Ovary (tissue), 9 donors: ENCODE data around the gene ALOX5AP. TPM values are rescaled to one million over a fixed set of nuclear protein-coding genes. Genes with fewer than 3 reads are reported as not detected.

Experiments
- DNase-seq, 5 donors: peaks; one replicate each; pipeline ENCODE4 v3.0.0-alpha.2; 2019 to 2020
- H3K27ac ChIP-seq, 2 donors: fragments of 200-600 bp; one replicate each; pipeline versions ENCODE4 v1.5.1 to v1.8.0; 2019 to 2022
- H3K27me3 ChIP-seq: fragments of 200-600 bp; one replicate; pipeline ENCODE4 v1.8.0; 2022
- H3K36me3 ChIP-seq: fragments of 200-600 bp; sonication (generic); one replicate; pipeline ENCODE4 v1.5.1; 2019
- H3K4me1 ChIP-seq: one replicate; pipeline ENCODE4 v1.8.1; 2013; ENCODE audit warnings: mild to moderate bottlenecking, moderate library complexity; ENCODE audit not compliant: insufficient read depth
- H3K4me3 ChIP-seq: fragments of 200-600 bp; sonication (generic); one replicate; pipeline ENCODE4 v1.5.1; 2017
- H3K9me3 ChIP-seq, 2 donors: fragments of 200-600 bp in 1 of 2; sonication (generic) in 1 of 2; one replicate each; pipeline versions ENCODE4 v1.5.1 to v1.8.1; 2013 to 2019; ENCODE audit warnings: mild to moderate bottlenecking in 1 of 2, moderate library complexity in 1 of 2
- EP300 ChIP-seq: sonication (generic); formaldehyde crosslinking; IDR thresholded peaks from one replicate; pipeline ENCODE4 v1.6.1; 2017; ENCODE audit warnings: antibody characterized with exemption
- POLR2A ChIP-seq: fragments of 450-650 bp; IDR thresholded peaks from one replicate; pipeline ENCODE4 v1.6.1; 2017; ENCODE audit warnings: antibody characterized with exemption, mild to moderate bottlenecking, moderate library complexity
- WGBS, 3 donors: extraction: QIAGEN DNeasy Blood & Tissue Kit in 1 of 3; methylation state at CpG; one replicate each; pipeline versions ENCODE4 v1.1.5 to v1.1.7; 2013 to 2017; 5-methylcytosine and 5-hydroxymethylcytosine counted together
- intact Hi-C, 4 donors: fragments of 100-400 bp; cut with DNase I; formaldehyde crosslinking; loops; one replicate each; pipeline versions ENCODE4 v1.11.0 to v1.15.1; 2022 to 2023
- polyA plus RNA-seq, 2 donors: library from polyadenylated mRNA; stranded (reverse); fragments of 200-250 nt in 1 of 2; fragments of 350-450 nt in 1 of 2; fragmentation: Illumina TruSeq in 1 of 2; extraction: RNeasy Lipid Tissue Mini Kit (QIAGEN cat#74804) in 1 of 2; gene quantifications; one replicate each; pipeline ENCODE4 v1.2.3, GENCODE V29; 2013 to 2014
- total RNA-seq, 7 donors: library from RNA; depleted of rRNA in 2 of 7; stranded (reverse); fragments of >200 nt in 2 of 7; fragmentation: NEBNext Ultra II Directional in 3 of 7; extraction: Animal tissue kit (Norgen Biotek cat#: 25700) in 3 of 7; gene quantifications; one replicate each; pipeline versions ENCODE4 v1.1.0 to v1.2.4, GENCODE V29; 2016 to 2023
- TF ChIP-seq, protein P1 (sequence below), 3 donors: fragments of 450-650 bp in 2 of 3; fragments of 200-600 bp in 1 of 3; IDR thresholded peaks; one replicate each; pipeline versions ENCODE4 v1.5.1 to v1.8.0; 2016 to 2022; ENCODE audit warnings: antibody characterized with exemption in 3 of 3, mild to moderate bottlenecking in 1 of 3
- donor health status: DM: no; HTN: no; CAD: no; lungs with moderate emphysema.
- donor health status: DM: no; HTN: no; CAD: no.
- donor health status: Bipolar disorder and iron deficiency.
- donor health status: DM: yes; HTN: yes; CAD: no.
- donor health status: DM: no; HTN: no; CAD: no.
- donor health status: DM: yes; HTN: yes; CAD: no.

The ALOX5AP gene
- total and polyA plus RNA-seq, 9 donors = 3.3 to 41.6 (median 10.8) TPM

DNA sequence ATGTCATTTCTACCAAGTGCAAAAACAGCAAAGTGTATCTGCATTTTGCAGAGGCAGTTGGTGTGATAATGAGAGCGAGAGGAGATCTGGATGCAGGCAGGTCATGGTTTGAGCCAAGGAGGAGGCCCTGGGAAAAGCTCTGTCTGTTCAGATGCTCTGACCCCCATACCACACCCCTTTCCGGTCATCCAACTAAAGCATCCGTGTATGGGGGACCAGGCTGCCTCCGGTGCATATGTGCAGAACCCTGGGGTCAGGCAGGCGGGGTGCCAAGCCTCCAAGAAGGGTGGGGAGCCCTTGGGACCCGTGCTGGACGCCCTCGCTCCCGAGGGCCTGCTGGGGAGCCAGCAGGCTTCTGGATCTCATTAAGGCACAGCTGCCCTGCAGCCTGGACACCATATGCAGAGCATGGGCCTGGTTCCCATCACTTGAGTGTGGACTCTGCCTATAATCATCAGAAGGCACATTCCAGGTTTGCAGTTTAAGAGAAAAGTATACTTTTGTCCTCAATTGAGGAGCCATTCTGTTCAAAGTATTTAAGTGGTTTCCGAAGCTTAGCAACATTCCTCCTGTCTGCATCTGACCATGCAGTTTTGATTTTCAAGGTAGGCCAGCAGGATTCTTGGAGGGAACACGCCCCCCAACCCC lies 56.1 kb downstream of the ALOX5AP start:
- H3K4me1 ChIP-seq = peaks cover 2% of the 10 kb centered on the region
- no peak overlapping the region for H3K4me3 ChIP-seq
- H3K27me3 ChIP-seq = no peaks in the 10 kb centered on the region
- TF ChIP-seq EP300 (no peak), POLR2A (no peak)
- TF ChIP-seq, protein P1, sequence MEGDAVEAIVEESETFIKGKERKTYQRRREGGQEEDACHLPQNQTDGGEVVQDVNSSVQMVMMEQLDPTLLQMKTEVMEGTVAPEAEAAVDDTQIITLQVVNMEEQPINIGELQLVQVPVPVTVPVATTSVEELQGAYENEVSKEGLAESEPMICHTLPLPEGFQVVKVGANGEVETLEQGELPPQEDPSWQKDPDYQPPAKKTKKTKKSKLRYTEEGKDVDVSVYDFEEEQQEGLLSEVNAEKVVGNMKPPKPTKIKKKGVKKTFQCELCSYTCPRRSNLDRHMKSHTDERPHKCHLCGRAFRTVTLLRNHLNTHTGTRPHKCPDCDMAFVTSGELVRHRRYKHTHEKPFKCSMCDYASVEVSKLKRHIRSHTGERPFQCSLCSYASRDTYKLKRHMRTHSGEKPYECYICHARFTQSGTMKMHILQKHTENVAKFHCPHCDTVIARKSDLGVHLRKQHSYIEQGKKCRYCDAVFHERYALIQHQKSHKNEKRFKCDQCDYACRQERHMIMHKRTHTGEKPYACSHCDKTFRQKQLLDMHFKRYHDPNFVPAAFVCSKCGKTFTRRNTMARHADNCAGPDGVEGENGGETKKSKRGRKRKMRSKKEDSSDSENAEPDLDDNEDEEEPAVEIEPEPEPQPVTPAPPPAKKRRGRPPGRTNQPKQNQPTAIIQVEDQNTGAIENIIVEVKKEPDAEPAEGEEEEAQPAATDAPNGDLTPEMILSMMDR (IDR thresholded peaks at IDR 0.05) = no peak
- intact Hi-C loops = loop anchor here in 1 of 4 donors (10.0 kb wide), 1 partner anchor 243 kb away; no protein-coding TSS in a partner anchor
- 60 to 77% (median 72%) methylated on average over 11 of the region's 11 CpGs for WGBS, 3 donors
- no peak for DNase-seq
- H3K9me3 ChIP-seq = no peaks in the 10 kb centered on the region
- no peaks in the 10 kb centered on the region for H3K36me3 ChIP-seq
- H3K27ac ChIP-seq = no peak overlapping the region

DNA sequence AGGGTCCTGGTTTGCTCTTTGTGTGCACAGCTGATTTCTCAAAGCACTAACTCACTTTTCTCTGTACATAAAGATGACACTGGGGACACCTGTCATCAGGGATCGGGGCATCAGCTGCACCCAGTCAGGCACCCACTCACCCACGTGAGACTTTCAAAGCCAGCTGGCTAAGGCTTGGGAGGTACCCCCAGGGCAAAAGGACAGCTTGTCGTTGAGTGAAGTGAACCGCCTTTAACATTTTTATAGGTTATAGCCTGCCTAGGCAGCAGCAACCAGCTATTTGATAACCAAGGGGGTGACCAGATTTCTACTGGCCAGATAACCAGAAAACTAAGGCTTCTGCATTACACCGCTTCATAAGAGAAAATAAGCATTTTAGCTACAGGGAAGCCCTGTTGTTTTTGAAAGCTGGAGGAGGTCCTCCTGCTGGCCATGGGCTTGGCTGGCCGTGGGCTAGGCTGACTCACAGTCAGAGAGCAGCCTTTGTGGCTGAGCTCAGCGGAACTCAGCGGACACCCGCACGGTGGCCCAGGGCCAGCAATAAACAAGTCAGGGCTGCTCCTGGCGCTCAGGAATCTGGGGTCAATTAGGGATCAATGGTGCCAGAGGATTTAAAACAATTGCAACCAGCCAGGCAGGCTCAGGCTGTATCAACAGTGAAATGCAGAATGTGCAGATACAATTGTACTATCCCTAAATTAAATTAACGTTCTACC lies 57.1 kb downstream of the ALOX5AP start:
- Histone ChIP-seq H3K27ac (no peak overlapping the region), H3K4me1 (peaks cover 2% of the 10 kb centered on the region), H3K4me3 (no peak overlapping the region), H3K9me3 (no peaks in the 10 kb centered on the region), H3K36me3 (no peaks in the 10 kb centered on the region), H3K27me3 (no peaks in the 10 kb centered on the region)
- 9 to 14% (median 11%) methylated on average over 12 of the region's 12 CpGs for WGBS, 3 donors
- TF ChIP-seq EP300 = no peak
- no peak for TF ChIP-seq POLR2A
- TF ChIP-seq, protein P1 (IDR thresholded peaks at IDR 0.05) = peak in 2 of 3 donors; percentile 35 to 48
- intact Hi-C loops = loop anchor here in 1 of 4 donors (10.0 kb wide), 1 partner anchor 242 kb away; no protein-coding TSS in a partner anchor
- peak; percentile 75 to 90 (median 81) for DNase-seq

DNA sequence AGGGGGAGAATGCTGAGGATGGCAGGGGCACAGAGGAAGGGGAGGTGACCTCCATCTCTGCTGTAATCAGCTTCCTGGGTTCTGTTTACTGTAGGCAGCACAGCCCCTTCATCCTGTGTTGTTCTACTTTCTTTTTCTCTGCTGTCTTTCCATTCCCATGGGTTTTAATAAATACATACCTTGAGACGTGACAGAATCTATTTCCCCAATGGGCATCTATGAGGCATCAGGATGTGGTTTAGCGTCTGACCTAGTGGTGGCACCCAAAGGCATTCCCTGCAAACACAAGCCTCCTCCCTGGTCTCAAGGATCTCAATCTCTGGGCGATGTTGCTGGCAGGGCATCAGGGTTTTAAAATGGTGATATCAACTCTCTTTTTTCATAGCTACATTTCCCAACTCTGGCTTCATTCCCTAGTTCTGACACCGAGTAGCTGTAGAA lies 60.8 kb downstream of the ALOX5AP start:
- no peak for DNase-seq
- intact Hi-C loops = loop anchor here in 2 of 4 donors (5.0 to 10.0 kb wide), 4 partner anchors 71 to 664 kb away; no protein-coding TSS in a partner anchor
- no peak overlapping the region for H3K4me3 ChIP-seq
- no peaks in the 10 kb centered on the region for H3K9me3 ChIP-seq
- H3K27ac ChIP-seq = no peak overlapping the region
- peaks cover 4% of the 10 kb centered on the region for H3K4me1 ChIP-seq
- H3K36me3 ChIP-seq = no peaks in the 10 kb centered on the region
- no peak for TF ChIP-seq EP300
- TF ChIP-seq, protein P1 (IDR thresholded peaks at IDR 0.05) = no peak
- no peak for TF ChIP-seq POLR2A
- 36 to 51% (median 42%) methylated on average over 4 of the region's 4 CpGs for WGBS, 3 donors
- no peaks in the 10 kb centered on the region for H3K27me3 ChIP-seq

DNA sequence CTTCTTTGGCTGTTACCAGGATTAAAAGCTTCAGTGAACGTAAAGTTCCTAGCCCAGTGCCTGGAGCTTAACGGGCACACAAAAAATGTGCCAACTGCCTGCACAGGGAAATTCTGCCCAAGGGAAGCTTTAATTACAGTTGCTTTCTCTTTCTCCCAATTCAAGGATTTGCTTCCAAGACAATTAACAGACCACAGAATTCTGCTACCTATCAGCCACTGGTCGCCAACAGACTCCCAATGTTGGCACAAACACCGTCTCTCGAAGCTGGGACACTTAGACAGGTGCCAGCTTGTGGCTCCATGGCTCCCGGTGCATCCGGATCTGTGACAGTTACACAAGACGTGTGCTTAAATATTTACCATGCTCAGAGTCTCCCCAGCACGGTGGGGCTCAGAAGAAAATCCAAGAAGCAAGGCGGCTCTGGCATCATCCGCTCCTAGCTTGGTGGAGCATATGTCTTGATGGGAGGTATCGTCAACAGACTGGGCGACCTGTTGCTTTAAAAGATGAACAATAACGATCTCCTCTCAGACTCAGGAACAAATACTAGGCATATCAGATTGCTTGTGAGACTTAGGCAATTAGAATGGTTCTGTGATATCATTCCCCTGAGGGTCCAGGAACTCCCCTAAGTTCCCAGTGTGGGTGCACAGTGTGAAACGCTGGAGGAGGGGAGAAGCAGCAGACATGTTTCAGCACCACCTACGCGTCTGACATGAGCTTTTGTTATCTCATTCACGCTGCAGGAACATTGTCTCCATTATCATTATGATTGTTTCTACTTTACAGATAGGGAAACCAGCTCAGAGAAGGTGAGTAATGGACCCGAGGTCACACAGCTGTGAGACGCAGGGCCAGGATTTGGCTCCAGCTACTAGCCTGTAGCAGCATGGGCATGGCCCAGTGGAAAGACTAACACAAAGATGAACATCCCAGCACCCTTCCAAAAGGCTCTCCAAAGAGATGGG lies 61.6 kb downstream of the ALOX5AP start:
- Histone ChIP-seq H3K27ac (no peak overlapping the region), H3K27me3 (no peaks in the 10 kb centered on the region), H3K4me3 (no peak overlapping the region), H3K4me1 (peaks cover 4% of the 10 kb centered on the region), H3K9me3 (no peaks in the 10 kb centered on the region), H3K36me3 (no peaks in the 10 kb centered on the region)
- TF ChIP-seq, protein P1 (IDR thresholded peaks at IDR 0.05) = no peak
- no peak for TF ChIP-seq EP300
- TF ChIP-seq POLR2A = no peak
- intact Hi-C loops = loop anchor here in 2 of 4 donors (5.0 to 10.0 kb wide), 4 partner anchors 70 to 665 kb away; no protein-coding TSS in a partner anchor
- WGBS, 3 donors = 65 to 69% (median 67%) methylated on average over 20 of the region's 20 CpGs
- no peak for DNase-seq
